GM18867 (cell line): ENCODE results near the gene PDE3A.
"Not testable (repeated sequence)": the region's sequence is repeated elsewhere in the genome, so short reads cannot be mapped to it uniquely, and the experiment has no call there.

Experiments used
- ATAC-seq: cut with Tn5 transposase; IDR thresholded peaks from one replicate; pipeline ENCODE4 v1.9.1; 2021; ENCODE audit warnings: mild to moderate bottlenecking, moderate library complexity; ENCODE audit not compliant: unreplicated experiment

PDE3A gene

DNA sequence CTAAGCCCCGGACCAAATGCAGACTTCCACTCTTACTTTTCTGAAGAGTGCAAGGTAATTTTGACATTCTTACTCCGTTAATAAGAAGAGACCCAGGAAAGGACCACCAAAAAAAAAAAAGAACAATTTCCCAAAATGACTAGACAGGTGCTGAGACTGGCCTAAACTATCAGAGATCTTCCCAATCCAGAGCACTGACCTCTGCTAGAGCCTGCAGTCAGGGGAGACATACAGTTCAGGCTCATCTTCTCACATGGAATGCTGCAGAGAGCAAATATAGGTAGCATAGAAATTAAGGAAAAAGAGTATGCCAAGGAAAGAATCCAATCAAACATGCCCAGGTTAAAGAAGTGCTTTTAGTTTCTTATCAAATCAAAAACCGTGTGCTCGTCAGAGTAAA, 177.9 kb downstream of the PDE3A start:
- ATAC-seq = no peak

DNA sequence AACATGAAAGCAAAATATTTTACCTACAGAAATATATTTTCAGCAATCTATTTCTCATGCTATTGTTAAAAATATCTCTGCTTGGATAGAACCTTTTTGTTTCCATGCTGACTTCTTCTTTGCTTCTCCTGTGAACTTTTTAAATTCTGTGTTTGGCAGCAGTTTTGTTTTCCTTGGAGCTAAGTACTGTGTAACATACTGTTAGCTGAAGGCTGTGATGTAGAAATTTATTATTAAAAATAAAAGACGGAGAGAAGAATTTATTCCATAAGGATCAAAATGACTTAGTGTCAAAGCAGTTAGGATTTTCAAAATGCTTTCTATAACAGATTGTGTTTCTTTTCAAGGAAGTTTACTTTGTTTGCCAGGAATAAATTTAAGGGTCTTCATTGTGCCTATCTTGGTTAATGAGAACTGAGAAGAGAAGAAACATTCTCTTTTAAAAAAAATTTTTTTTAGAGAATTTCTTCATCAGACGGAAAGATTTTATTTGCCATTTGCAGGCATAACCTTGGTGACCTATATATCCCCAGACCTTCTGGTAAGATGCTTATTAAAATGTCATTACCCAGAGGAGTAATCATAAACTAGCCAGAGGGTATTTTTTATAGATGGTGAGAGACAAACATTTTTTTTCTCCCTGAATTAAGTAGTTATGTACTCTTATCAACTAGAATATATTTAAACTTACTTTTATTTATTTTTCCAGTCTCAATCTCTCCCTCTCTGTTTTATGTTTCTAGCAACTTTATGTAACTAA, 179.7 kb downstream of the PDE3A start:
- no peak for ATAC-seq

DNA sequence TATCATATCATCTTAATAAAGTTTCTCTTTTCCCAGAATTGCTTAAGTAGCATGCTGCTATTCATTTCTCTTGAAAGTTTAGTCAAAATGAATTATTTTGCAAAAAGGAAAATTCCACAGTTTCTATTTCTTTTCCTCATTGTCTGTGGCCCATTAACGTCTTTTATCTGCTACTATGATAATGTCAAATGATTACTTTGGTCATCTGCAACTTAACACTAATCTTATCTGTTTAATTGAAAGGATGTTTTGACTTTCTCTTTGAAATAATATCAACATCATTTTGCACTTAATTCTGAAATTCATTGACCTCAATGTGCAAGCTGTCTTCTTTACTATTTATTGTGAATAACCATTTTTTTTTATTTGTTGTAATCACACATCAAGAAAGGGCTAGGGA, 180.3 kb downstream of the PDE3A start:
- ATAC-seq = no peak

DNA sequence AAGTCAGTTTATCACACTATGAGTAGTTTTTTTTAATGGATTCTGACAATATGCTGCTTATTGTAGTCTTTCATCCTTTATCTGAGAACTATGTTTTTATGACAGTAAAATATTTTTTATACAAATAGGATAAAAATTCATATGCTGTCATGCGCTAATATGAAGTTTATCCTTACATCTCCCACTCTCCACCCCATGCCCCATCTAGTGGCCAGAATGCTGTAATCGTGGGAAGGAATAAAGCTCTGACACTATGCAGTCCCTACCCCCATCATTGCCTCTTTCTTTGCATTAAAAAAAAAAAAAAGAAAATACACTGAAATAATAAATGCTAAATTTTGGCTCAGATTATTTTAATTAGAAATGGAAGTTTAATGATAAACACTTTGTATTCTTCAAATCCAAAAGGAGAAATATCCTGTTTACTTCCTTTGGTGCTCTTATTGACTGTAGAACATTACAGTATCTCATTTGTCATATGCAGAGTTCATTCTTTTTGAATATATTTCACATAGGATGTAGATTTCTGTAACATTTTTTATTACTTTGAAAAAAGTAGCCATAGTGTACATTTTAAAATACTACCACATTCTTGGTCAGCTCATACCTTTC, 180.9 kb downstream of the PDE3A start:
- no peak for ATAC-seq

DNA sequence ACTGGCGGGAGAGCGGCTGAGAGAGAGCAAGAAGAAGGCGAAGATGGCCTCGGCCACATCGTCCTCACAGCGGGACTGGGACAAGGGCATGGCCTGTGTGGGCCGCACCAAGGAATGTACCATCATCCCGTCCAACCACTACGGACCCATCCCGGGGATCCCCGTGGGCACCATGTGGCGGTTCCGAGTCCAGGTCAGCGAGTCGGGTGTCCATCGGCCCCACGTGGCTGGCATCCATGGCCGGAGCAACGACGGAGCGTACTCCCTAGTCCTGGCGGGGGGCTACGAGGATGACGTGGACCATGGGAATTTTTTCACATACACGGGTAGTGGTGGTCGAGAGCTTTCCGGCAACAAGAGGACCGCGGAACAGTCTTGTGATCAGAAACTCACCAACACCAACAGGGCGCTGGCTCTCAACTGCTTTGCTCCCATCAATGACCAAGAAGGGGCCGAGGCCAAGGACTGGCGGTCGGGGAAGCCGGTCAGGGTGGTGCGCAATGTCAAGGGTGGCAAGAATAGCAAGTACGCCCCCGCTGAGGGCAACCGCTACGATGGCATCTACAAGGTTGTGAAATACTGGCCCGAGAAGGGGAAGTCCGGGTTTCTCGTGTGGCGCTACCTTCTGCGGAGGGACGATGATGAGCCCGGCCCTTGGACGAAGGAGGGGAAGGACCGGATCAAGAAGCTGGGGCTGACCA, 183.6 kb downstream of the PDE3A start:
- ATAC-seq = not testable (repeated sequence)

GRCh38 chr12:20552586-20552985, 184.2 kb downstream of the PDE3A start:
- ATAC-seq = not testable (repeated sequence)

DNA sequence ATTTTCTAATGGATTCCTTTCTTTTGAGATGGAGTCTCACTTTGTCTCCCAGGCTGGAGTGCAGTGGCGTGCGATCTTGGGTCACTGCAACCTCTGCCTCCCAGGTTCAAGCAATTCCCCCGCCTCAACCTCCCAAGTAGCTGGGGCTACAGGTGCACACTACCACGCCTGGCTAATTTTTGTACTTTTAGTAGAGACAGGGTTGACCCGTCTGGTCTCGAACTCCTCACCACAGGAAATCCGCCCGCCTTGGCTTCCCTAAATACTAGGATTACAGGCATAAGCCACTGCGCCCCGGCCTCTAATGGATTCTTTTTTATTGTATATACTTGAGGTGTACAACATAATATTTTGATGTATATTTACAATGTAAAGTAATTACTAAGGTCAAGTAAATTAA, 186.7 kb downstream of the PDE3A start:
- ATAC-seq = no peak

DNA sequence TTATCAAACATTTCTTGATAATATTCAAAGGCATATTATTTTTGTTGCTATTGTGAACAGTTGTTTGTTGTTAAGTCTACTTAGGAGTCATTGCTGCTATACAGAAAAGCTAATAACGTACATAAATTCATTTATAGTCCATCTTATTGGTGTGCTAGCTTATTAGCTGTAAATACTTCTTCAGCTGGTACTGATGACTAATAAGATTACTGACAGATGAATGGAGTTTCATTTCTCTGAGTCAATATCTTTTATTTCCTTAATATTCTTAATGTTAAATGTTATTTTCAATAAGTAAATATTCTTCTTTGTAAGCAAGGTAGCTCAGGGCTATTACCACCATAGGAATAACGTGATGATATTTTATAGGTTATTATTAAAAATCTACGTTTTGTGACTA, 187.4 kb downstream of the PDE3A start:
- no peak for ATAC-seq

DNA sequence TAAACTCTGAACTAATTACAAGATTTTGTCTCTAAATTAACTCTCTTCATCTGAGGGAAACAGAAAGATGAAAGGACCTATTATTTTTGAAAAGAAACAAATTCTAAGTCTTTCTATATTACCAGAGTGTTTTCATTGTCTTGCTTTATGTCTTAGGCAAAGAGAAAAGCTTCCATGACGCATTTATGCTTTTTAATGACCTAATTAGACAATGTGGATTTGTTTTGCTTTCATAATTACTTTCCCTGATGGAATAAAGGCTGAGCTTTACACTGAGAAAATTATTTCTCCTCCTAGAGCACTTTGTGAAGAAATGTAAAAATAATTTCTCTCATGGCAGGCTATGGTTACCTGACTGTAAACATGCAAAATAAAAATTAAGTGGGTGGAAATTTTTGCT, 188.8 kb downstream of the PDE3A start:
- no peak for ATAC-seq

GRCh38 chr12:20560935-20561334, 192.6 kb downstream of the PDE3A start:
- ATAC-seq = no peak

DNA sequence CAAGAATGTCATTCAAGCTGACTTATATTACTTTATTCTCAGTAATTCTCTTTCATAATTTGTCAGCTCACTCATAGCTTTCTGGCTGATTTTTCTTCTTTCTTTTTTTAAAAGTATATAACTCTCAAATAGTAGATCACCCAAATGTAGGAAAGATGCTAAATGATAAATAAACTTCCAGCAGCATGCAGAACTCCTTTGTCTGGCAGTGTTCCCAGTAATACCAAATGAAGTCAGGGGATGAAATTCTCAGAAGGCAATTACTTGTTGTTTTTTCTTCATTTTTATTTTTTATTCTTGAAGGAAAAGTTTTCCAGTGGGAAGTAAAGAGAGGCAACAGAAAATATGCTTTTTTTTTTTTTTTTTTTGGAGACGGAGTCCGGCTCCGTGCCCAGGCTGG, 193.5 kb downstream of the PDE3A start:
- ATAC-seq = no peak

DNA sequence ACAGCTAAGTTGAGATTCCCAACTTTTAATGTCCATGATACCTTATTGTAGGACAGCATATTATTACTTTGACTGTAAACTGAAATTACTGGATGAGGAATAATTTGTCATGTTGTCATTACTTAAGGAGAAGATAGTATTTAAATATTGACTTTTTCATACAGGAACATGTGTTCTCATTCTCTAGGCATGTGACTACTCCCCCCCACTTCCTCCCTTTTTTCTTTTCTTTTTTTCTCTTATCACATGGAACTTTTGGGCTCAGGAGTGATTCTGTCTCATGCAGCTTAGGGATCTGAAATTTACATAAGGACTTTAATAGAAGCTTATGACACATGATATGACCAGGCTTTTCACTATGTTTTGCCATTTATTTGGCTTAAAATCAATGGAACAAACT, 199.1 kb downstream of the PDE3A start:
- ATAC-seq = no peak

GRCh38 chr12:20572451-20572850, 204.1 kb downstream of the PDE3A start:
- ATAC-seq = no peak

DNA sequence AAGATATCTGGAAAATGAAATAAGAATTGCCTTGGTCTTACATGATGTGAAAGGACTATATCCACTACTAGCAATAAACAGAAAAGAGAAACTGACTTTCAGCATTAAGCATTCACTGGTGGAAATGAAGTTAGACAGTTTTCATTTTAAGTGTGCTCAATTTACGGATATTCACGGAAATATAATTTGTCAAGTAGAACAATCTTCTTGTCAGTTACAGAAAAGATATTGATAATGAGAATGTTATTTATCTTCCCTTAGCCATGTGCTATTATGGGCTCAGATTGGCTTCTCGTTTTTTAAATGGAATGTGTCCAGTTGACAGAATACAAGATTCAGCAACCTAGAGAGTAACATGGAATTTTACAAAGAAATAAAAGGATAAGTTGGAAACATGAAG, 208.2 kb downstream of the PDE3A start:
- no peak for ATAC-seq

GRCh38 chr12:20577054-20577453, 208.7 kb downstream of the PDE3A start:
- no peak for ATAC-seq

GRCh38 chr12:20578142-20578541, 209.8 kb downstream of the PDE3A start:
- ATAC-seq = no peak

- ATAC-seq = no peak
Observed at GRCh38 chr12:20585055-20585625, 216.8 kb downstream of the PDE3A start.

DNA sequence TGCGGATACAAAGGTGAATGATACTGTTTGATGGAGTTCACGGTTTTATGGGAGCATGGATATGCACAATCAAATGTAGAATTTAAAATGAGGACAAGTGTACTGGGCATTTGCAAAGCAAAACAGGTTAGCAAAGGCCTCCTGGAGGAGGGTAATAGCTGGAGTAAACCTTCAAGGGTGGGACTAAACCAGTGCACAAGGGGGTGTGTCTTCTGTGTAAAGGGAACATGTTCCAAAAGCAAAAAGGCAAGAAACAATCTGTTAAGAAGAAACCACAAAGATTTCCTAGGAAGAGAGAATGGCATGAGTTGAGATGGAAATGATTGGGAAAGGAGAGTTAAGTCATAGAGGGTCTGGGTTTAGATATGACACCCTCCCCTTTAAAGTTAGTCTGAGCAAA, 217.6 kb downstream of the PDE3A start:
- no peak for ATAC-seq

GRCh38 chr12:20588042-20588441, 219.7 kb downstream of the PDE3A start:
- no peak for ATAC-seq

- no peak for ATAC-seq
Observed at GRCh38 chr12:20590570-20590969, 222.2 kb downstream of the PDE3A start.

GRCh38 chr12:20592556-20592955, 224.2 kb downstream of the PDE3A start:
- no peak for ATAC-seq

- no peak for ATAC-seq
Observed at GRCh38 chr12:20593611-20594010, 225.3 kb downstream of the PDE3A start.
